HepG2 (cell line): ENCODE measurements around the gene PFN1. TPM values are rescaled to one million over a fixed set of nuclear protein-coding genes. Genes with fewer than 3 reads are reported as not detected.

Experiments
- FOXA3 ChIP-seq: IDR thresholded peaks from 2 replicates; pipeline ENCODE4 v1.6.1; 2016; ENCODE audit warnings: missing genetic modification reagents, missing compliant biosample characterization
- PHB2 ChIP-seq: fragments of 450-650 bp; IDR thresholded peaks from 2 replicates; pipeline ENCODE4 v1.6.1; 2018; ENCODE audit not compliant: partially characterized antibody
- SMAD1 ChIP-seq: sonication (generic); formaldehyde crosslinking; IDR thresholded peaks from 2 replicates; pipeline ENCODE4 v1.4.0; 2020; ENCODE audit warnings: missing genetic modification reagents, low read depth, mild to moderate bottlenecking, borderline replicate concordance
- ZNF747 ChIP-seq: sonication (generic); formaldehyde crosslinking; IDR thresholded peaks from 2 replicates; pipeline ENCODE4 v1.8.1; 2023; ENCODE audit warnings: missing genetic modification reagents, mild to moderate bottlenecking, borderline replicate concordance
- ZNF768 ChIP-seq: sonication (generic); formaldehyde crosslinking; IDR thresholded peaks from 2 replicates; pipeline ENCODE4 v1.4.0; 2020; ENCODE audit warnings: missing genetic modification reagents
- polyA plus RNA-seq, 8 experiments: library from polyadenylated mRNA; depleted of rRNA in 3 of 8; stranded (reverse) in 7 of 8; unstranded in 1 of 8; fragments of >200 nt; fragmentation: Illumina TruSeq in 4 of 8; extraction: Trizol in 4 of 8; gene quantifications; 2 replicates each; pipeline versions ENCODE4 v1.2.1 to v1.2.3, GENCODE V29; 2011 to 2016; ENCODE audit warnings: low read depth in 4 of 8, missing spikeins in 1 of 8, mixed read lengths in 1 of 8; ENCODE audit not compliant: insufficient read depth in 1 of 8
- total RNA-seq, 5 experiments: library from RNA; depleted of rRNA; stranded (reverse); fragments of >200 nt; fragmentation: Illumina TruSeq; extraction: Trizol; gene quantifications; 2 replicates each; pipeline ENCODE4 v1.2.3, GENCODE V29; 2016; ENCODE audit warnings: low read depth in 1 of 5
- TF ChIP-seq, protein P1 (sequence below): sonication (generic); formaldehyde crosslinking; IDR thresholded peaks from 2 replicates; pipeline ENCODE4 v1.4.0; 2020; ENCODE audit warnings: low read depth, missing genetic modification reagents
- TF ChIP-seq, protein P2 (sequence below), 2 experiments: IDR thresholded peaks; 2 replicates each; pipeline ENCODE4 v1.6.1; 2011 to 2012; ENCODE audit warnings: low read length in 2 of 2, borderline replicate concordance in 1 of 2, low read depth in 1 of 2, mild to moderate bottlenecking in 1 of 2, moderate library complexity in 1 of 2
- TF ChIP-seq, protein P3 (sequence below): sonication (generic); formaldehyde crosslinking; IDR thresholded peaks from 2 replicates; pipeline ENCODE4 v1.4.0; 2020; ENCODE audit warnings: missing genetic modification reagents
- TF ChIP-seq, protein P4 (sequence below): sonication (generic); formaldehyde crosslinking; IDR thresholded peaks from 2 replicates; pipeline ENCODE4 v1.4.0; 2020; ENCODE audit warnings: missing genetic modification reagents, mild to moderate bottlenecking, borderline replicate concordance

The PFN1 gene
- total and polyA plus RNA-seq, 2 of the 13 experiments (the other 11 are each of a cell fraction or from before 2014, with no cell fraction given), result 494 to 613 TPM

DNA sequence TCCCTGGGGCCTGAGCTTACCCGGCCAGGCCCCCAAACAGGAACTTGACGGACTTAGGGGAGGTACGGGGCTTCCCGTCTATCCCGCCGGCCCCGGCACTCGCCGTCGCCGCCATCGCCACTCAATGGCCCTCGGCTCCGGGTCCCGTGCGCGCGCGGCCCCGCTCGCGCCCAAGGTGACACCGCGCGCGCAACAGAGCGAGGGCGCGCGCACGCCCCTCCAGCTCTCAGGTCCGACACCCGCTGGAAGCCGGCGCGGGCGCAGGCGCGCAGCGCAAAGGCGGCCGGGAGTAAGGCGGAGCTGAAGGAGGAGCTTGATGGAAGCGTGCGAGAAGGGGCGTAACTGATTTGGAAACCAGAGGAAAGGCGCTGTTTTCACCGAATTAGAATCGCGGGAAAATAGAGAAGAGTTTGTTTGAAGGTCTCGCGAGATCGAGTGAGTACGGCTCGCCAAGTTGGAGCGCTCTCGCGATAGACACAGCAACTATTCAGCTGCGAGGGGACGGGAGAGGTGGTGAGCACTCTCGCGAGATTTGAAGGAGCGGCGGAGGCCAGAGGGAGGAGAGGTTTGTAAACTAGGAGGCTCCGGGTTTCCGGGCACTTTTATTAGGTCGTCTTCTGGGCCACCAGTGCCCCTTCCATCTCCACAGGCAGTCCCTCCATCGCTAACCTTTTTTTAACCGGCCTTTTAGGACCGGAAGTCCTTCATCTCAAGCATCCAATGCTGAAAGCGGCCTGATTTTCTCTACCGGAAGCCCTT lies 8.4 kb downstream of the PFN1 start, which contains the start of the genes RNF167 and SLC25A11 (continued):
- TF ChIP-seq, protein P1, sequence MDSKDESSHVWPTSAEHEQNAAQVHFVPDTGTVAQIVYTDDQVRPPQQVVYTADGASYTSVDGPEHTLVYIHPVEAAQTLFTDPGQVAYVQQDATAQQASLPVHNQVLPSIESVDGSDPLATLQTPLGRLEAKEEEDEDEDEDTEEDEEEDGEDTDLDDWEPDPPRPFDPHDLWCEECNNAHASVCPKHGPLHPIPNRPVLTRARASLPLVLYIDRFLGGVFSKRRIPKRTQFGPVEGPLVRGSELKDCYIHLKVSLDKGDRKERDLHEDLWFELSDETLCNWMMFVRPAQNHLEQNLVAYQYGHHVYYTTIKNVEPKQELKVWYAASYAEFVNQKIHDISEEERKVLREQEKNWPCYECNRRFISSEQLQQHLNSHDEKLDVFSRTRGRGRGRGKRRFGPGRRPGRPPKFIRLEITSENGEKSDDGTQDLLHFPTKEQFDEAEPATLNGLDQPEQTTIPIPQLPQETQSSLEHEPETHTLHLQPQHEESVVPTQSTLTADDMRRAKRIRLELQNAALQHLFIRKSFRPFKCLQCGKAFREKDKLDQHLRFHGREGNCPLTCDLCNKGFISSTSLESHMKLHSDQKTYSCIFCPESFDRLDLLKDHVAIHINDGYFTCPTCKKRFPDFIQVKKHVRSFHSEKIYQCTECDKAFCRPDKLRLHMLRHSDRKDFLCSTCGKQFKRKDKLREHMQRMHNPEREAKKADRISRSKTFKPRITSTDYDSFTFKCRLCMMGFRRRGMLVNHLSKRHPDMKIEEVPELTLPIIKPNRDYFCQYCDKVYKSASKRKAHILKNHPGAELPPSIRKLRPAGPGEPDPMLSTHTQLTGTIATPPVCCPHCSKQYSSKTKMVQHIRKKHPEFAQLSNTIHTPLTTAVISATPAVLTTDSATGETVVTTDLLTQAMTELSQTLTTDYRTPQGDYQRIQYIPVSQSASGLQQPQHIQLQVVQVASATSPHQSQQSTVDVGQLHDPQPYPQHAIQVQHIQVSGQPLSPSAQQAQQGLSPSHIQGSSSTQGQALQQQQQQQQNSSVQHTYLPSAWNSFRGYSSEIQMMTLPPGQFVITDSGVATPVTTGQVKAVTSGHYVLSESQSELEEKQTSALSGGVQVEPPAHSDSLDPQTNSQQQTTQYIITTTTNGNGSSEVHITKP (CRISPR knock-in tag), result 0 out of 2 replicates have a peak, but pooled peaks have one; percentile 35
- TF ChIP-seq FOXA3 (CRISPR knock-in tag) (peak; percentile 24), ZNF747 (CRISPR knock-in tag) (no peak), SMAD1 (CRISPR knock-in tag) (0 out of 2 replicates have a peak, but pooled peaks have one; percentile 28), ZNF768 (CRISPR knock-in tag) (no peak), PHB2 (no peak)
- TF ChIP-seq, protein P2, sequence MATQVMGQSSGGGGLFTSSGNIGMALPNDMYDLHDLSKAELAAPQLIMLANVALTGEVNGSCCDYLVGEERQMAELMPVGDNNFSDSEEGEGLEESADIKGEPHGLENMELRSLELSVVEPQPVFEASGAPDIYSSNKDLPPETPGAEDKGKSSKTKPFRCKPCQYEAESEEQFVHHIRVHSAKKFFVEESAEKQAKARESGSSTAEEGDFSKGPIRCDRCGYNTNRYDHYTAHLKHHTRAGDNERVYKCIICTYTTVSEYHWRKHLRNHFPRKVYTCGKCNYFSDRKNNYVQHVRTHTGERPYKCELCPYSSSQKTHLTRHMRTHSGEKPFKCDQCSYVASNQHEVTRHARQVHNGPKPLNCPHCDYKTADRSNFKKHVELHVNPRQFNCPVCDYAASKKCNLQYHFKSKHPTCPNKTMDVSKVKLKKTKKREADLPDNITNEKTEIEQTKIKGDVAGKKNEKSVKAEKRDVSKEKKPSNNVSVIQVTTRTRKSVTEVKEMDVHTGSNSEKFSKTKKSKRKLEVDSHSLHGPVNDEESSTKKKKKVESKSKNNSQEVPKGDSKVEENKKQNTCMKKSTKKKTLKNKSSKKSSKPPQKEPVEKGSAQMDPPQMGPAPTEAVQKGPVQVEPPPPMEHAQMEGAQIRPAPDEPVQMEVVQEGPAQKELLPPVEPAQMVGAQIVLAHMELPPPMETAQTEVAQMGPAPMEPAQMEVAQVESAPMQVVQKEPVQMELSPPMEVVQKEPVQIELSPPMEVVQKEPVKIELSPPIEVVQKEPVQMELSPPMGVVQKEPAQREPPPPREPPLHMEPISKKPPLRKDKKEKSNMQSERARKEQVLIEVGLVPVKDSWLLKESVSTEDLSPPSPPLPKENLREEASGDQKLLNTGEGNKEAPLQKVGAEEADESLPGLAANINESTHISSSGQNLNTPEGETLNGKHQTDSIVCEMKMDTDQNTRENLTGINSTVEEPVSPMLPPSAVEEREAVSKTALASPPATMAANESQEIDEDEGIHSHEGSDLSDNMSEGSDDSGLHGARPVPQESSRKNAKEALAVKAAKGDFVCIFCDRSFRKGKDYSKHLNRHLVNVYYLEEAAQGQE (IDR thresholded peaks at IDR 0.05; ENCODE audit: borderline replicate concordance in 1 of 2, low read depth in 1 of 2, low read length in 2 of 2), result no peak
- TF ChIP-seq, protein P3, sequence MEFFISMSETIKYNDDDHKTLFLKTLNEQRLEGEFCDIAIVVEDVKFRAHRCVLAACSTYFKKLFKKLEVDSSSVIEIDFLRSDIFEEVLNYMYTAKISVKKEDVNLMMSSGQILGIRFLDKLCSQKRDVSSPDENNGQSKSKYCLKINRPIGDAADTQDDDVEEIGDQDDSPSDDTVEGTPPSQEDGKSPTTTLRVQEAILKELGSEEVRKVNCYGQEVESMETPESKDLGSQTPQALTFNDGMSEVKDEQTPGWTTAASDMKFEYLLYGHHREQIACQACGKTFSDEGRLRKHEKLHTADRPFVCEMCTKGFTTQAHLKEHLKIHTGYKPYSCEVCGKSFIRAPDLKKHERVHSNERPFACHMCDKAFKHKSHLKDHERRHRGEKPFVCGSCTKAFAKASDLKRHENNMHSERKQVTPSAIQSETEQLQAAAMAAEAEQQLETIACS (CRISPR knock-in tag), result peak; percentile 100
- TF ChIP-seq, protein P4, sequence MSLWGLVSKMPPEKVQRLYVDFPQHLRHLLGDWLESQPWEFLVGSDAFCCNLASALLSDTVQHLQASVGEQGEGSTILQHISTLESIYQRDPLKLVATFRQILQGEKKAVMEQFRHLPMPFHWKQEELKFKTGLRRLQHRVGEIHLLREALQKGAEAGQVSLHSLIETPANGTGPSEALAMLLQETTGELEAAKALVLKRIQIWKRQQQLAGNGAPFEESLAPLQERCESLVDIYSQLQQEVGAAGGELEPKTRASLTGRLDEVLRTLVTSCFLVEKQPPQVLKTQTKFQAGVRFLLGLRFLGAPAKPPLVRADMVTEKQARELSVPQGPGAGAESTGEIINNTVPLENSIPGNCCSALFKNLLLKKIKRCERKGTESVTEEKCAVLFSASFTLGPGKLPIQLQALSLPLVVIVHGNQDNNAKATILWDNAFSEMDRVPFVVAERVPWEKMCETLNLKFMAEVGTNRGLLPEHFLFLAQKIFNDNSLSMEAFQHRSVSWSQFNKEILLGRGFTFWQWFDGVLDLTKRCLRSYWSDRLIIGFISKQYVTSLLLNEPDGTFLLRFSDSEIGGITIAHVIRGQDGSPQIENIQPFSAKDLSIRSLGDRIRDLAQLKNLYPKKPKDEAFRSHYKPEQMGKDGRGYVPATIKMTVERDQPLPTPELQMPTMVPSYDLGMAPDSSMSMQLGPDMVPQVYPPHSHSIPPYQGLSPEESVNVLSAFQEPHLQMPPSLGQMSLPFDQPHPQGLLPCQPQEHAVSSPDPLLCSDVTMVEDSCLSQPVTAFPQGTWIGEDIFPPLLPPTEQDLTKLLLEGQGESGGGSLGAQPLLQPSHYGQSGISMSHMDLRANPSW, result peak; percentile 52; the same call in 1 of the 2 replicates
